GM23338 (cell line): ENCODE measurements around the gene PRSS27. TPM values are rescaled to one million over a fixed set of nuclear protein-coding genes. Genes with fewer than 3 reads are reported as not detected.
A peak's percentile ranks its signal among the peaks of the same experiment; 100 is the strongest.

ENCODE experiments used
- ATAC-seq: fragments of 200-7000 bp; cut with Tn5 transposase; 3 replicates; pipeline ENCODE4 v1.9.1; 2020
- DNase-seq: peaks from one replicate; pipeline ENCODE4 v3.0.0-alpha.2; 2015; ENCODE audit warnings: low spot score
- H2AFZ ChIP-seq: fragments of 200-600 bp; sonication (generic); 2 replicates; pipeline ENCODE4 v1.8.0; 2016; ENCODE audit warnings: antibody characterized with exemption, mild to moderate bottlenecking, moderate library complexity
- H3F3A ChIP-seq: fragments of 200-600 bp; sonication (generic); replicated peaks from 2 replicates; pipeline ENCODE4 v1.8.0; 2017; ENCODE audit warnings: antibody characterized with exemption, mixed run types, low read depth
- H3K27ac ChIP-seq: fragments of 200-600 bp; sonication (generic); 2 replicates; pipeline ENCODE4 v1.6.1; 2016; ENCODE audit warnings: low read depth
- H3K27me3 ChIP-seq: fragments of 200-600 bp; sonication (generic); 2 replicates; pipeline ENCODE4 v1.8.0; 2016; ENCODE audit warnings: mild to moderate bottlenecking, mixed run types, moderate library complexity; ENCODE audit not compliant: insufficient read depth
- H3K36me3 ChIP-seq: fragments of 200-600 bp; sonication (generic); 2 replicates; pipeline ENCODE4 v1.8.0; 2016; ENCODE audit warnings: mild to moderate bottlenecking; ENCODE audit not compliant: insufficient read depth
- H3K4me1 ChIP-seq: fragments of 200-600 bp; sonication (generic); 2 replicates; pipeline ENCODE4 v1.8.0; 2016; ENCODE audit warnings: mild to moderate bottlenecking, moderate library complexity; ENCODE audit not compliant: insufficient read depth
- H3K4me2 ChIP-seq: fragments of 200-600 bp; sonication (generic); 2 replicates; pipeline ENCODE4 v1.7.1; 2017; ENCODE audit warnings: mixed run types
- H3K4me3 ChIP-seq: fragments of 200-600 bp; sonication (generic); 2 replicates; pipeline ENCODE4 v1.6.1; 2016; ENCODE audit warnings: mixed run types
- H3K79me2 ChIP-seq: fragments of 200-600 bp; sonication (generic); replicated peaks from 2 replicates; pipeline ENCODE4 v1.8.0; 2017; ENCODE audit warnings: mild to moderate bottlenecking; ENCODE audit not compliant: insufficient read depth
- H3K9me2 ChIP-seq: fragments of 200-600 bp; sonication (generic); 2 replicates; pipeline ENCODE4 v1.8.0; 2017; ENCODE audit not compliant: insufficient read depth
- H4K20me1 ChIP-seq: fragments of 200-600 bp; sonication (generic); replicated peaks from 2 replicates; pipeline ENCODE4 v1.8.0; 2017; ENCODE audit warnings: mild to moderate bottlenecking; ENCODE audit not compliant: insufficient read depth
- H3K27ac Mint-ChIP-seq: 2 replicates; pipeline ENCODE4 v1.8.0; 2020; ENCODE audit warnings: inconsistent platforms, mild to moderate bottlenecking, moderate library complexity, mixed read lengths
- H3K27me3 Mint-ChIP-seq: 3 replicates; pipeline ENCODE4 v1.8.0; 2022; ENCODE audit warnings: low read depth, mild to moderate bottlenecking, moderate library complexity, mixed read lengths, inconsistent platforms; ENCODE audit not compliant: insufficient read depth, poor library complexity
- H3K36me3 Mint-ChIP-seq: 3 replicates; pipeline ENCODE4 v1.8.0; 2021; ENCODE audit warnings: low read depth, mild to moderate bottlenecking, inconsistent platforms, moderate library complexity, mixed read lengths
- H3K4me1 Mint-ChIP-seq: 3 replicates; pipeline ENCODE4 v1.8.0; 2020; ENCODE audit warnings: mild to moderate bottlenecking, inconsistent platforms, mixed read lengths
- H3K4me3 Mint-ChIP-seq: 3 replicates; pipeline ENCODE4 v1.8.0; 2021; ENCODE audit warnings: moderate library complexity, mild to moderate bottlenecking, inconsistent platforms, mixed read lengths
- H3K9me3 Mint-ChIP-seq: 3 replicates; pipeline ENCODE4 v1.8.0; 2020; ENCODE audit warnings: moderate library complexity, mild to moderate bottlenecking, inconsistent platforms, mixed read lengths
- JUNB ChIP-seq: IDR thresholded peaks from one replicate; pipeline ENCODE4 v1.6.1; 2016; ENCODE audit warnings: antibody characterized with exemption; ENCODE audit not compliant: unreplicated experiment
- ZNF331 ChIP-seq: fragments of 250-450 bp; sonication (Bioruptor Pico); IDR thresholded peaks from 2 replicates; pipeline ENCODE4 v1.5.0; 2020; ENCODE audit warnings: low read depth, mild to moderate bottlenecking, moderate library complexity
- polyA plus RNA-seq: library from polyadenylated mRNA; unstranded; fragments of >200 nt; fragmentation: Nextera tagmentation; extraction: Ambion mirVana; gene quantifications from 2 replicates; pipeline ENCODE4 v1.2.1, GENCODE V29; 2016
- total RNA-seq: library from RNA; depleted of rRNA; stranded (reverse); fragments of >200 nt; shearing (Covaris generic); gene quantifications from 2 replicates; pipeline ENCODE4 v1.2.3, GENCODE V29; 2014
- TF ChIP-seq, protein P1 (sequence below): fragments of 250-450 bp; sonication (Bioruptor Pico); IDR thresholded peaks from 2 replicates; pipeline ENCODE4 v1.5.0; 2020; ENCODE audit warnings: mild to moderate bottlenecking, moderate library complexity
- TF ChIP-seq, protein P2 (sequence below), 2 experiments: fragments of 200-600 bp in 1 of 2; sonication (generic) in 1 of 2; conservative IDR thresholded peaks; 2 replicates each; pipeline versions ENCODE4 v1.5.1 to v1.6.1; 2016 to 2017; ENCODE audit warnings: antibody characterized with exemption in 2 of 2, low read depth in 2 of 2, mild to moderate bottlenecking in 2 of 2, moderate library complexity in 1 of 2

PRSS27 gene
- total and polyA plus RNA-seq, 2 experiments from 2014 or later: 0.73 to 1.6 TPM

DNA sequence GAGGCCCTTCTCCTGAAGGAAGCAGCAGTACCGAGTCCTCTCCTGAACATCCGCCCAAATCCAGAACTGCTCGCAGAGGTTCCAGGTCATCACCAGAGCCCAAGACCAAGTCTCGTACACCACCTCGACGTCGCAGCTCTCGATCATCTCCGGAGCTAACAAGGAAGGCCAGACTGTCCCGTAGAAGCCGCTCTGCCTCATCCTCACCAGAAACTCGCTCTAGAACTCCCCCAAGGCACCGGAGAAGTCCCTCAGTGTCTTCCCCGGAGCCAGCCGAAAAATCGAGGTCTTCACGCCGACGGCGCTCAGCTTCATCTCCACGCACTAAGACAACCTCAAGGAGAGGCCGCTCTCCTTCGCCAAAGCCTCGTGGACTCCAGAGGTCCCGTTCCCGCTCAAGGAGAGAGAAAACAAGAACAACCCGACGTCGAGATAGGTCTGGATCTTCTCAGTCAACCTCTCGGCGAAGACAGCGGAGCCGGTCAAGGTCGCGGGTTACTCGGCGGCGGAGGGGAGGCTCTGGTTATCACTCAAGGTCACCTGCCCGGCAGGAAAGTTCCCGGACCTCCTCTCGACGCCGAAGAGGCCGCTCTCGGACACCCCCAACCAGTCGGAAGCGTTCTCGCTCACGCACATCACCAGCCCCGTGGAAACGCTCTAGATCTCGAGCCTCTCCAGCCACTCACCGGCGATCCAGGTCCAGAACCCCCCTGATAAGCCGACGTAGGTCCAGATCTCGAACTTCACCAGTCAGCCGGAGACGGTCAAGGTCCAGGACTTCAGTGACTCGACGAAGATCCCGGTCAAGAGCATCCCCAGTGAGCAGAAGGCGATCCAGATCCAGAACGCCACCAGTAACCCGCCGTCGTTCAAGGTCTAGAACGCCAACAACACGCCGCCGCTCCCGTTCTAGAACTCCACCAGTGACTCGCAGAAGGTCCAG is 45.7 kb upstream of the PRSS27 start:
- Histone ChIP-seq H3F3A (peaks cover 80% of the 10 kb centered on the region), H3K4me3 (no peak overlapping the region), H3K4me1 (no peaks in the 10 kb centered on the region), H3K27me3 (peaks cover 9% of the 10 kb centered on the region), H3K27ac (no peak overlapping the region), H3K9me2 (peaks cover 39% of the 10 kb centered on the region), H3K79me2 (peaks cover 76% of the 10 kb centered on the region), H4K20me1 (peaks cover 13% of the 10 kb centered on the region), H3K4me2 (no peak overlapping the region), H3K36me3 (peaks cover 83% of the 10 kb centered on the region), H2AFZ (no peak overlapping the region)
- peaks cover 27% of the 10 kb centered on the region for H3K4me1 Mint-ChIP-seq
- H3K4me3 Mint-ChIP-seq: no peak overlapping the region; the same call in 2 of the 3 replicates
- H3K27me3 Mint-ChIP-seq: peaks cover 66% of the 10 kb centered on the region
- ATAC-seq: no peak
- DNase-seq: no peak
- peaks cover 56% of the 10 kb centered on the region for H3K9me3 Mint-ChIP-seq
- TF ChIP-seq JUNB: no peak
- H3K27ac Mint-ChIP-seq: no peak overlapping the region
- H3K36me3 Mint-ChIP-seq: peaks cover 100% of the 10 kb centered on the region

- H3K4me1 Mint-ChIP-seq: peaks cover 18% of the 10 kb centered on the region
- TF ChIP-seq, protein P1, sequence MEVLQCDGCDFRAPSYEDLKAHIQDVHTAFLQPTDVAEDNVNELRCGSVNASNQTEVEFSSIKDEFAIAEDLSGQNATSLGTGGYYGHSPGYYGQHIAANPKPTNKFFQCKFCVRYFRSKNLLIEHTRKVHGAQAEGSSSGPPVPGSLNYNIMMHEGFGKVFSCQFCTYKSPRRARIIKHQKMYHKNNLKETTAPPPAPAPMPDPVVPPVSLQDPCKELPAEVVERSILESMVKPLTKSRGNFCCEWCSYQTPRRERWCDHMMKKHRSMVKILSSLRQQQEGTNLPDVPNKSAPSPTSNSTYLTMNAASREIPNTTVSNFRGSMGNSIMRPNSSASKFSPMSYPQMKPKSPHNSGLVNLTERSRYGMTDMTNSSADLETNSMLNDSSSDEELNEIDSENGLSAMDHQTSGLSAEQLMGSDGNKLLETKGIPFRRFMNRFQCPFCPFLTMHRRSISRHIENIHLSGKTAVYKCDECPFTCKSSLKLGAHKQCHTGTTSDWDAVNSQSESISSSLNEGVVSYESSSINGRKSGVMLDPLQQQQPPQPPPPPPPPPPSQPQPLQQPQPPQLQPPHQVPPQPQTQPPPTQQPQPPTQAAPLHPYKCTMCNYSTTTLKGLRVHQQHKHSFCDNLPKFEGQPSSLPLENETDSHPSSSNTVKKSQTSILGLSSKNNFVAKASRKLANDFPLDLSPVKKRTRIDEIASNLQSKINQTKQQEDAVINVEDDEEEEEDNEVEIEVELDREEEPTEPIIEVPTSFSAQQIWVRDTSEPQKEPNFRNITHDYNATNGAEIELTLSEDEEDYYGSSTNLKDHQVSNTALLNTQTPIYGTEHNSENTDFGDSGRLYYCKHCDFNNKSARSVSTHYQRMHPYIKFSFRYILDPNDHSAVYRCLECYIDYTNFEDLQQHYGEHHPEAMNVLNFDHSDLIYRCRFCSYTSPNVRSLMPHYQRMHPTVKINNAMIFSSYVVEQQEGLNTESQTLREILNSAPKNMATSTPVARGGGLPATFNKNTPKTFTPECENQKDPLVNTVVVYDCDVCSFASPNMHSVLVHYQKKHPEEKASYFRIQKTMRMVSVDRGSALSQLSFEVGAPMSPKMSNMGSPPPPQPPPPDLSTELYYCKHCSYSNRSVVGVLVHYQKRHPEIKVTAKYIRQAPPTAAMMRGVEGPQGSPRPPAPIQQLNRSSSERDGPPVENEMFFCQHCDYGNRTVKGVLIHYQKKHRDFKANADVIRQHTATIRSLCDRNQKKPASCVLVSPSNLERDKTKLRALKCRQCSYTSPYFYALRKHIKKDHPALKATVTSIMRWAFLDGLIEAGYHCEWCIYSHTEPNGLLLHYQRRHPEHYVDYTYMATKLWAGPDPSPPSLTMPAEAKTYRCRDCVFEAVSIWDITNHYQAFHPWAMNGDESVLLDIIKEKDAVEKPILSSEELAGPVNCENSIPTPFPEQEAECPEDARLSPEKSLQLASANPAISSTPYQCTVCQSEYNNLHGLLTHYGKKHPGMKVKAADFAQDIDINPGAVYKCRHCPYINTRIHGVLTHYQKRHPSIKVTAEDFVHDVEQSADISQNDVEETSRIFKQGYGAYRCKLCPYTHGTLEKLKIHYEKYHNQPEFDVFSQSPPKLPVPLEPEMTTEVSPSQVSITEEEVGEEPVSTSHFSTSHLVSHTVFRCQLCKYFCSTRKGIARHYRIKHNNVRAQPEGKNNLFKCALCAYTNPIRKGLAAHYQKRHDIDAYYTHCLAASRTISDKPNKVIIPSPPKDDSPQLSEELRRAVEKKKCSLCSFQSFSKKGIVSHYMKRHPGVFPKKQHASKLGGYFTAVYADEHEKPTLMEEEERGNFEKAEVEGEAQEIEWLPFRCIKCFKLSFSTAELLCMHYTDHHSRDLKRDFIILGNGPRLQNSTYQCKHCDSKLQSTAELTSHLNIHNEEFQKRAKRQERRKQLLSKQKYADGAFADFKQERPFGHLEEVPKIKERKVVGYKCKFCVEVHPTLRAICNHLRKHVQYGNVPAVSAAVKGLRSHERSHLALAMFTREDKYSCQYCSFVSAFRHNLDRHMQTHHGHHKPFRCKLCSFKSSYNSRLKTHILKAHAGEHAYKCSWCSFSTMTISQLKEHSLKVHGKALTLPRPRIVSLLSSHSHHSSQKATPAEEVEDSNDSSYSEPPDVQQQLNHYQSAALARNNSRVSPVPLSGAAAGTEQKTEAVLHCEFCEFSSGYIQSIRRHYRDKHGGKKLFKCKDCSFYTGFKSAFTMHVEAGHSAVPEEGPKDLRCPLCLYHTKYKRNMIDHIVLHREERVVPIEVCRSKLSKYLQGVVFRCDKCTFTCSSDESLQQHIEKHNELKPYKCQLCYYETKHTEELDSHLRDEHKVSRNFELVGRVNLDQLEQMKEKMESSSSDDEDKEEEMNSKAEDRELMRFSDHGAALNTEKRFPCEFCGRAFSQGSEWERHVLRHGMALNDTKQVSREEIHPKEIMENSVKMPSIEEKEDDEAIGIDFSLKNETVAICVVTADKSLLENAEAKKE (CRISPR knock-in tag): peak; percentile 59; the same call in 1 of the 2 replicates
- TF ChIP-seq, protein P2, sequence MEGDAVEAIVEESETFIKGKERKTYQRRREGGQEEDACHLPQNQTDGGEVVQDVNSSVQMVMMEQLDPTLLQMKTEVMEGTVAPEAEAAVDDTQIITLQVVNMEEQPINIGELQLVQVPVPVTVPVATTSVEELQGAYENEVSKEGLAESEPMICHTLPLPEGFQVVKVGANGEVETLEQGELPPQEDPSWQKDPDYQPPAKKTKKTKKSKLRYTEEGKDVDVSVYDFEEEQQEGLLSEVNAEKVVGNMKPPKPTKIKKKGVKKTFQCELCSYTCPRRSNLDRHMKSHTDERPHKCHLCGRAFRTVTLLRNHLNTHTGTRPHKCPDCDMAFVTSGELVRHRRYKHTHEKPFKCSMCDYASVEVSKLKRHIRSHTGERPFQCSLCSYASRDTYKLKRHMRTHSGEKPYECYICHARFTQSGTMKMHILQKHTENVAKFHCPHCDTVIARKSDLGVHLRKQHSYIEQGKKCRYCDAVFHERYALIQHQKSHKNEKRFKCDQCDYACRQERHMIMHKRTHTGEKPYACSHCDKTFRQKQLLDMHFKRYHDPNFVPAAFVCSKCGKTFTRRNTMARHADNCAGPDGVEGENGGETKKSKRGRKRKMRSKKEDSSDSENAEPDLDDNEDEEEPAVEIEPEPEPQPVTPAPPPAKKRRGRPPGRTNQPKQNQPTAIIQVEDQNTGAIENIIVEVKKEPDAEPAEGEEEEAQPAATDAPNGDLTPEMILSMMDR (conservative IDR thresholded peaks at IDR 0.05; ENCODE audit: low read depth in 2 of 2): 0 out of 4 replicates have a peak, but pooled peaks of 1 of the 2 experiments have one; percentile 10
- no peak for TF ChIP-seq ZNF331
- Histone ChIP-seq H3K27me3 (peaks cover 9% of the 10 kb centered on the region), H3K79me2 (peaks cover 86% of the 10 kb centered on the region), H3F3A (peaks cover 75% of the 10 kb centered on the region), H3K36me3 (peaks cover 93% of the 10 kb centered on the region), H3K4me1 (no peaks in the 10 kb centered on the region), H4K20me1 (peaks cover 23% of the 10 kb centered on the region), H3K9me2 (peaks cover 39% of the 10 kb centered on the region), H3K27ac (no peak overlapping the region), H3K4me2 (no peak overlapping the region), H2AFZ (no peak overlapping the region), H3K4me3 (no peak overlapping the region)
- ATAC-seq: no peak
- H3K27me3 Mint-ChIP-seq: peaks cover 57% of the 10 kb centered on the region
- H3K9me3 Mint-ChIP-seq: peaks cover 56% of the 10 kb centered on the region
- H3K36me3 Mint-ChIP-seq: peaks cover 100% of the 10 kb centered on the region
- H3K27ac Mint-ChIP-seq: no peak overlapping the region
- no peak for DNase-seq
- no peak overlapping the region for H3K4me3 Mint-ChIP-seq
Observed at GRCh38 chr16:2764718-2765117, 44.7 kb upstream of the PRSS27 start.
